HG03139 (cell line): ENCODE results near the gene TMEM215.

Experiments used
- ATAC-seq: cut with Tn5 transposase; IDR thresholded peaks from one replicate; pipeline ENCODE4 v1.9.1; 2021; ENCODE audit not compliant: unreplicated experiment

TMEM215 gene

DNA sequence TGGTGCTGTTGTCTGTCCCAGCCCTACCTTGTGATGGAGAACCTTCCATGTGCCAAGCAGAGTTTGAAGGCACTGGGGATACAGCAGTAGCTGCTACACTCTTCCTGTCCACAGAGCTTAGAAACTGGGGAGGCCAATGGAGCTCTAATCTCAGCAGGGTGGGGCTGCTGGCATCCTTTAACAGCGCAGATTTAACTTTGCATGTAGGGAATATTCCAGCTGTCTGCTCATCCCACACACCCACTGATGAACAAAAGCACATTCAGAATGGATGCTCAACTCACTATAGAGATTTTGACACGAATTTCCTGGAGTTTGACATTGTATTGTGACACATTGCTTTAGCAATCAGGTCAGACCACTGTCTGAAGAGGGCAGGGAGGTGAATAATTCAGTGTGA, 49.0 kb downstream of the TMEM215 start:
- no peak for ATAC-seq
